PFSK-1 (cell line): Measurements from ENCODE around the gene HNRNPH1.

Experiments used
- POLR2AphosphoS5 ChIP-seq: IDR thresholded peaks from 2 replicates; pipeline ENCODE4 v1.6.1; 2012; ENCODE audit warnings: low read depth, mild to moderate bottlenecking, control low read depth, low read length, moderate library complexity
- TAF1 ChIP-seq: IDR thresholded peaks from 2 replicates; pipeline ENCODE4 v1.6.1; 2012; ENCODE audit warnings: low read length, control low read depth, borderline replicate concordance; ENCODE audit not compliant: insufficient read depth

DNA sequence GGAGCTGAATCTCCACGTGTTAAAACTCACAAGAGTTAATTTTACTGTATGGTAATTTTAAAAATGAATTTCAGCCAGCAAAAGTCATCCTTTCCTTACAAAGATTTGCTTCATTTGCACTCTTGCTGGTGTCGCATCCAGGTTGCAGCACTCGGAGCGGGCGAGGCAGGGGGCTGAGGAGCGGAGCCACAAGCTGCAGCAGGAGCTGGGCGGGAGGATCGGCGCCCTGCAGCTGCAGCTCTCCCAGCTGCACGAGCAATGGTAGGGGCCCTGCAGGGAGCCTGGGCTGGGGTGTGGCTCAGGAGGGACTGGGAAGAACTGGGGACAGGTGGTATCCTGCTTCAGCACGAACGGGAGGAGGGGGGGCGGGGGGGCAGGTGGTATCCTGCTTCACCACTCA lies 27.1 kb downstream of the HNRNPH1 start:
- no peak for TF ChIP-seq POLR2AphosphoS5
- TF ChIP-seq TAF1 = no peak
